CD4-positive, alpha-beta T cell treated with Interleukin-6 for 4 hours (primary cell): ENCODE measurements around the gene C20orf141.

ENCODE experiments used
- DNase-seq: peaks from one replicate; pipeline ENCODE4 v3.0.0-alpha.2; 2020; ENCODE audit warnings: mixed read lengths

The C20orf141 gene

GRCh38 chr20:2851086-2851485, 36.3 kb downstream of the C20orf141 start:
- no peak for DNase-seq

GRCh38 chr20:2858591-2858990, 43.8 kb downstream of the C20orf141 start:
- no peak for DNase-seq

DNA sequence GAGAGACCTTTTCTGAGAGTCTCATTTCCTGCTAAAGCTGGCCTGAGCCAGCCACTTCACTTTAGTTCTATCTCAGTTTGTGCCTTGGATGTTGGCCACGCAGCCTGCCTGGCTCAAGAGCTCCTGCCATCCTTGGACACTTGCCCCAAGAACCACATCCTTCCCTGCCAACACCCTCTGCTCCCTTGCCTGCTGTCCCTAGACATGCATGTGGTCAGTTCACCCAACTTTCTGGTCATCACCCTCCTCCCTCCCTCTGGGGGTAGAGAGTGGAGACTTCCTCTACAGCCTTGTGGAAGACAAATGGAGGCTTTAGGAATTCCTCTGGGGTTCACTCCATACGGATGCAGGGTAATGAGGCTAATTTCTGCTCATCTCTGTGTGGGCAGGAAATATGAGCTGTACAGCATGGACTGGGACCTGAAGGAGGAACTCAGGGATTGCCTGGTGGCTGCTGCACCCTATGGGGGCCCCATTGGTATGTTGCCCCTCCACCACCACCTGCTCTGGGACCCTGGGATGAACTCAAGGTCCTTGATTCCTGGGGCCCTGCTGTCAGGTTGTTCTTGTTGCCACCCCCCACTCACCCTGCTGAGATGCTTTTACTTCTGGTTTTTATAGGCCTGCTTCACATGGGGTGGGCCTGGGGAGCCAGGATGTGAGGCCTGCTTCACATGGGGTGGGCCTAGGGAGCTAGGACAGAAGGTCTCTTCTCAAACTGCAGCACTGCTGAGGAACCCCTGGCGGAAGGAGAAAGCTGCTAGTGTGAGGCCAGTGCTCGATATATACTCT, 44.7 kb downstream of the C20orf141 start:
- DNase-seq = no peak

GRCh38 chr20:2864626-2865025, 49.8 kb downstream of the C20orf141 start:
- DNase-seq = no peak

GRCh38 chr20:2865101-2865500, 50.3 kb downstream of the C20orf141 start:
- no peak for DNase-seq
